IPS-NIHi7 (cell line): ENCODE results near the gene NKAIN1.
"Not testable (repeated sequence)": the region's sequence is repeated elsewhere in the genome, so short reads cannot be mapped to it uniquely, and the experiment has no call there.

ENCODE experiments used
- DNase-seq: peaks from one replicate; pipeline ENCODE4 v3.0.0; 2012; ENCODE audit warnings: mixed read lengths; ENCODE audit errors: extremely low spot score

The NKAIN1 gene

GRCh38 chr1:31154000-31154631 is 85.6 kb downstream of the NKAIN1 start:
- DNase-seq: no peak

GRCh38 chr1:31153423-31153822 is 86.3 kb downstream of the NKAIN1 start:
- no peak for DNase-seq

GRCh38 chr1:31152181-31152795 is 87.4 kb downstream of the NKAIN1 start:
- no peak for DNase-seq

GRCh38 chr1:31151402-31151801 is 88.3 kb downstream of the NKAIN1 start:
- DNase-seq: no peak

GRCh38 chr1:31148409-31148808 is 91.3 kb downstream of the NKAIN1 start:
- no peak for DNase-seq

GRCh38 chr1:31145648-31146047 is 94.0 kb downstream of the NKAIN1 start:
- no peak for DNase-seq

GRCh38 chr1:31144442-31144841 is 95.2 kb downstream of the NKAIN1 start:
- no peak for DNase-seq

- DNase-seq: no peak
Observed at GRCh38 chr1:31143455-31143854, 96.2 kb downstream of the NKAIN1 start.

GRCh38 chr1:31142406-31142805 is 97.3 kb downstream of the NKAIN1 start:
- DNase-seq: no peak

- DNase-seq: no peak
Observed at GRCh38 chr1:31140299-31140698, 99.4 kb downstream of the NKAIN1 start.

GRCh38 chr1:31138797-31139521 is 100.7 kb downstream of the NKAIN1 start:
- not testable (repeated sequence) for DNase-seq

GRCh38 chr1:31137873-31138272 is 101.8 kb downstream of the NKAIN1 start:
- DNase-seq: not testable (repeated sequence)

GRCh38 chr1:31135973-31136600 is 103.6 kb downstream of the NKAIN1 start:
- no peak for DNase-seq

- DNase-seq: no peak
Observed at GRCh38 chr1:31133368-31133767, 106.3 kb downstream of the NKAIN1 start.
